Coronary artery (tissue), 2 donors: ENCODE measurements around the gene KRTAP10-6.

ENCODE experiments used
- DNase-seq: peaks from one replicate; pipeline ENCODE4 v3.0.0-alpha.2; 2017; ENCODE audit warnings: low spot score
- H3K27ac ChIP-seq, 2 donors: fragments of 200-600 bp; sonication (generic); one replicate each; pipeline ENCODE4 v1.5.1; 2016 to 2019
- H3K4me3 ChIP-seq: fragments of 200-600 bp; sonication (generic); 2 replicates; pipeline ENCODE4 v1.5.1; 2016; ENCODE audit warnings: mild to moderate bottlenecking, moderate library complexity
- CTCF ChIP-seq: fragments of 200-600 bp; sonication (generic); IDR thresholded peaks from one replicate; pipeline ENCODE4 v1.5.1; 2019; ENCODE audit warnings: antibody characterized with exemption

KRTAP10-6 gene

GRCh38 chr21:44572959-44573583 lies 19.2 kb downstream of the KRTAP10-6 start:
- DNase-seq: no peak
- Histone ChIP-seq H3K4me3 (no peak overlapping the region), H3K27ac (no peak overlapping the region)
- TF ChIP-seq CTCF: no peak

DNA sequence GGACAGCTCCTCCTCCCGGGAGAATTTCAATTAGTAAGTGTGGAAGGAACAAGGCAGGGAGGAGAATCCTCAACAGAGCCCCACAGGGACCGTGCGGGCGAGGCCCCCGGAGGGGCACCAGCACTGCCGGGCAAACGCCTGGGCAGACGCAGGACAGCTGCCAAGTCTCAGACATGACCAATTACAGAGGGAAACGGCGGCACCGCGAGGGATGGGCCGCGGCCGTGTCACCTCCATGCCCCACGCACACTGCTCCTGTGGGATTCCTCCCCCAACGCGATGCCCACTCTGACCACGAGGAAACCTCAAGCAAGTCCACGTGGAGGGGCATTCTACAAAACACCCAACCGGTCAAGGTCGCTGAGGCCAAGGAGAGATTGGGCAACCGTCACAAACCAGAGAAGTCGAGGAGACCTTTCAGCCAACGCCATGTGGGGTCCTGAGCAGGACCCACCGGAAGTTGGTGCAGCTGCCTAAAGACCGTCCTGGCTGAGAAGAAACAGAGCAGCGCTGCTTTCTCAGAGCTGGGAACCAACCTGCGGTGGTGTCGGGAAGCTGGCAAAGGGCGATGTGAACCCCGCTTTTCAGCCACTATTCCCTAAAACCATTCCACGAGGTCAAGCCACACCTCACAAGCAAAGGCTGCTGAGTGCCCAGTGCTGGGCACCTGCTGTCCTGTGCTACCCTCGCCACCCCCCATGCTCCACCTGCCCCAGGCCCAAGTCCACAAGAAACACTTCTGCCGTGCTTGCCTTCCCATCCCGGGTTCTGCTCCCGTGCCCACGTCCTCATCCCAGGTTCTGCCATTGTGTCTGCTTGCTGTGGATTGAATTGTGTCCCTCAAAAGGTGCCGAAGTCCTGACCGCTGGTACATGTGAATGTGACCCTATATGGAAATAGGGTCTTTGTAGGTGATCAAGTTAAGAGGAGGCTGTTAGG lies 20.2 kb downstream of the KRTAP10-6 start:
- no peak for TF ChIP-seq CTCF
- no peak for DNase-seq
- Histone ChIP-seq H3K4me3 (no peak overlapping the region), H3K27ac (no peak overlapping the region)

DNA sequence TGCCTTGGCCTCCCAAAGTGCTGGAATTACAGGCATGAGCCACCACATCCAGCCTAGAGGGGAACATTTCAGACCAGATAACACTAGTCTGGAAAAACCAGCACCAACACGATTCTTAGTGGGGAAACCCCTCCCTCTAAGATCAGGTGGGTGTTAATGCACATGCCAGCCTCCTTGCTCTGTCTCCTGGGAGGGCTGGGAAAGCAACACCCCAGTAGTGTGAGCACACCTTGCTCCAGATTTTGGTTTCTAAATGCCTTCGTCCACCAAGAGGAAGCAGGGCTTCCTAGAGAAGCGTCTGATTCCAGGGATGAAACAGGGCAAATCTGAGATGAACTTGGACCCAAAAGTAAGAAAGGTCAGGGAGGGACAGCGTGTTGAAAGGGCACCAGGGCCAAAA lies 21.0 kb downstream of the KRTAP10-6 start:
- DNase-seq: no peak
- no peak for TF ChIP-seq CTCF
- Histone ChIP-seq H3K27ac (no peak overlapping the region), H3K4me3 (no peak overlapping the region)

DNA sequence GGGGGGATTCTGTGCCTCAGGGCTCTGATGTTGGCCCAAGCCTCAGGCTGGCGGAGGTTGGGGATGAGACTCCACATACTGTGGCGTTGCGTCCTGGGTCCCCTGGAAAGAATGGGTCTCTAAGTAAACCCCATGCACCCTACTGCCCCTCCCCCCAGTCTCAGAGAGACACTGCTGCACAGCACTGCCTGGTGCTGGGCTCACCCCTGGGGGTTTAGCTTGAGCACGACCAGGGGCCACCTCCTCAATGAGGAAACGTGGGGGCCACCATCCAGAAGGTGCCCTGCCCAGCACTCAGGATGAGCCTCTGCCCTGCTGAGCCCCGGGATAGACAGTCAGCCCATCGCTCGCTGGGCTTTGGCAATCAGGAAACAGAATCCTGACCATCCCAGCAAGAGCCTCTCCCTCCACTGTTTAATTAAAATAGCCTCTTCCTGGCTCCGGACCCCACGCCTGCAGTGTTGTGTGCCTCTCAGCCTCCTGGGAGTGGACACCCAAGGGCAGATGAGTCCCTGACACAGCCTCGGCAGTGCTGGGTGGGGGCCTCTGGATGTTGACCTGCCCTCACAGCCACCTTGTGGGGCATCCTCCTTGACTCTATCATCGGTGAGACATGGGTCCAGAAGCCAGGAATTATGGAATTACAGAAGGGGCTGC lies 22.3 kb downstream of the KRTAP10-6 start:
- H3K4me3 ChIP-seq: no peak overlapping the region
- TF ChIP-seq CTCF: no peak
- no peak overlapping the region for H3K27ac ChIP-seq
- DNase-seq: no peak

- no peak overlapping the region for H3K4me3 ChIP-seq
- no peak overlapping the region for H3K27ac ChIP-seq
- TF ChIP-seq CTCF: no peak
- DNase-seq: no peak
Measured at GRCh38 chr21:44568667-44569556, 23.4 kb downstream of the KRTAP10-6 start.

DNA sequence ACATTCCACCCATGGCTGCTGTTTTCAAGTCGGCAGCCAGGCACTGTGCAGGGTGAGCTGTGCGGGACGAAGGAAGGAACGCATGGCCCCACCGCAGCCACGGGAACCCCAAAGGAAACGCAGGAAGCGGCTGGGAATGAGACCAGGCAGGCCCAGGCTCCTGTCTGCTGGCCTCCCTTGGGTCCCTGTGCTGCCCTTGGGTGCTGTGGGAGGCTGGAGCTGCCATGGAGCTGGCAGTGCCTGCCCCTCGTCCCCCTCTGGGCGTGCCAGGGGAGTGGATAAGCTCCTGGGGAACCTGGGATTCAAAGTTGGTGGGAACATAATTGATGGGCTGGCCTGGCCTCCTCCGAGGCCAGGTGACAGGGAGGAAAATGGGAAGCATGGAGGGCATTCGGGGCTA lies 24.0 kb downstream of the KRTAP10-6 start:
- DNase-seq: no peak
- Histone ChIP-seq H3K27ac (no peak overlapping the region), H3K4me3 (no peak overlapping the region)
- TF ChIP-seq CTCF: no peak
